HepG2 (cell line): Measurements from ENCODE around the gene MXD1. TPM values are rescaled to one million over a fixed set of nuclear protein-coding genes. Genes with fewer than 3 reads are reported as not detected.

Source experiments
- CBX2 ChIP-seq, 2 experiments: fragments of 200-600 bp in 1 of 2; sonication (generic); formaldehyde crosslinking in 1 of 2; IDR thresholded peaks; 2 replicates each; pipeline versions ENCODE4 v1.7.0 to v1.8.1; 2018 to 2022; ENCODE audit warnings: low read depth in 2 of 2, low read length in 1 of 2, mild to moderate bottlenecking in 1 of 2, missing genetic modification reagents in 1 of 2
- HNRNPLL ChIP-seq: fragments of 200-400 bp; formaldehyde crosslinking; IDR thresholded peaks from 2 replicates; pipeline ENCODE4 v1.6.1; 2017; ENCODE audit warnings: mild to moderate bottlenecking, low read depth, low read length; ENCODE audit not compliant: poor library complexity, severe bottlenecking
- KAT7 ChIP-seq: IDR thresholded peaks from 2 replicates; pipeline ENCODE4 v1.6.1; 2018; ENCODE audit warnings: borderline replicate concordance, missing compliant biosample characterization
- KLF6 ChIP-seq: IDR thresholded peaks from 2 replicates; pipeline ENCODE4 v1.8.0; 2016; ENCODE audit warnings: missing biosample characterization, missing genetic modification reagents
- MED1 ChIP-seq: sonication (generic); formaldehyde crosslinking; IDR thresholded peaks from 2 replicates; pipeline ENCODE4 v1.4.0; 2020; ENCODE audit warnings: missing genetic modification reagents
- PPARG ChIP-seq: conservative IDR thresholded peaks from 2 replicates; pipeline ENCODE4 v1.6.1; 2016; ENCODE audit warnings: missing biosample characterization, missing genetic modification reagents
- SNAI1 ChIP-seq: sonication (generic); formaldehyde crosslinking; IDR thresholded peaks from 2 replicates; pipeline ENCODE4 v1.5.0; 2020; ENCODE audit warnings: mild to moderate bottlenecking, missing genetic modification reagents, borderline replicate concordance
- TEF ChIP-seq: sonication (generic); formaldehyde crosslinking; IDR thresholded peaks from 2 replicates; pipeline ENCODE4 v1.5.0; 2020; ENCODE audit warnings: missing genetic modification reagents
- XBP1 ChIP-seq: sonication (generic); formaldehyde crosslinking; IDR thresholded peaks from 2 replicates; pipeline ENCODE4 v1.5.0; 2020; ENCODE audit warnings: missing genetic modification reagents
- ZNF263 ChIP-seq: sonication (generic); formaldehyde crosslinking; IDR thresholded peaks from 2 replicates; pipeline ENCODE4 v1.4.0; 2020; ENCODE audit warnings: missing genetic modification reagents
- ZNF383 ChIP-seq: sonication (generic); formaldehyde crosslinking; IDR thresholded peaks from 2 replicates; pipeline ENCODE4 v1.4.0; 2020; ENCODE audit warnings: missing genetic modification reagents, mild to moderate bottlenecking, borderline replicate concordance
- ZNF446 ChIP-seq: sonication (generic); formaldehyde crosslinking; IDR thresholded peaks from 2 replicates; pipeline ENCODE4 v1.5.0; 2020; ENCODE audit warnings: mild to moderate bottlenecking, missing genetic modification reagents
- polyA plus RNA-seq, 8 experiments: library from polyadenylated mRNA; depleted of rRNA in 3 of 8; stranded (reverse) in 7 of 8; unstranded in 1 of 8; fragments of >200 nt; fragmentation: Illumina TruSeq in 4 of 8; extraction: Trizol in 4 of 8; gene quantifications; 2 replicates each; pipeline versions ENCODE4 v1.2.1 to v1.2.3, GENCODE V29; 2011 to 2016; ENCODE audit warnings: low read depth in 4 of 8, missing spikeins in 1 of 8, mixed read lengths in 1 of 8; ENCODE audit not compliant: insufficient read depth in 1 of 8
- total RNA-seq, 5 experiments: library from RNA; depleted of rRNA; stranded (reverse); fragments of >200 nt; fragmentation: Illumina TruSeq; extraction: Trizol; gene quantifications; 2 replicates each; pipeline ENCODE4 v1.2.3, GENCODE V29; 2016; ENCODE audit warnings: low read depth in 1 of 5
- TF ChIP-seq, protein P1 (sequence below): sonication (generic); formaldehyde crosslinking; IDR thresholded peaks from 2 replicates; pipeline ENCODE4 v1.5.1; 2020; ENCODE audit warnings: missing genetic modification reagents, mild to moderate bottlenecking, borderline replicate concordance
- TF ChIP-seq, protein P2 (sequence below), 2 experiments: fragments of 450-650 bp in 1 of 2; sonication (generic) in 1 of 2; formaldehyde crosslinking in 1 of 2; IDR thresholded peaks; 2 replicates each; pipeline versions ENCODE4 v1.6.1 to v1.8.0; 2016 to 2022; ENCODE audit warnings: antibody characterized with exemption in 1 of 2, mild to moderate bottlenecking in 1 of 2, missing genetic modification reagents in 1 of 2
- TF ChIP-seq, protein P3 (sequence below): sonication (generic); formaldehyde crosslinking; IDR thresholded peaks from 2 replicates; pipeline ENCODE4 v1.5.0; 2020; ENCODE audit warnings: mild to moderate bottlenecking, missing genetic modification reagents, borderline replicate concordance

Gene MXD1
- total and polyA plus RNA-seq, 2 of the 13 experiments (the other 11 are each of a cell fraction or from before 2014, with no cell fraction given), result 6.4 to 14.9 TPM

DNA sequence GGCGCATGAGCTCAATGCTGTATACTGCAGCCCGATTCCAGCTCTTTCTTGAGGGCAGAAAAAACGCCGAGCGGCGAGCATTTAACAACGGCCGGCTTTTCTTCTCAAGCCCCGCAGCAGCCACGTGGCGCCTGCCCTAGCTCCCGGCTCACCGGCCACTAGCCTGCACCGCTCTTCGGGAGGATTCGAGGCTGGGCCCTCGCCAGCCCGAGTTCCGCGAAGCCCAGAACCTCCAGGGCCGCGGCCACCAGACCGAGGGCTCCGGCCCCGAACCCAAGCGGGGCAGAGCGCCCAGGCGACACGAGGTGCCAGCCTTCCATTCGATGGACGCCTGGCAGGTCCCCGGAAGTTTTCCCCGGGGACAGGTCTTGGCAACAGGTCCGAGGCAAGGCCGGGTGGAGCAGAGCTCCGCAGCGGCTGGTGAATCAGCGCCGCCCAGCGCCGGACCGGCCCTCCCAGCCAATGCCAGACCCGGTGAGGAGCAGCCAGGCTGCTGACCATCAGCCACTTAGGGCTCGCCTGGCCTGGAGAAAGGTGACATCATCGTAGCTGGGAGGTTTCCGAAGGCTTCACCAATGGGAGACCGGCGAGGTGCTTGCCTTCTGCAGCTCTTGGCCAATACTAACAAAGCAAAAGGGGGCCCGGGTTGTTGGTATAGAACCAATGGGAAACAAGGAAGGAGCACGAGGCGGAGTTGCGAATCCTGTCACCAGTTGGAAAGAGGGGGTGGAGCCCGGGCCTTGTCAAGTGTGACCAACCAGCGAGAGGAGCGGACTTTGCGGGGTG lies 552 bp upstream of the MXD1 start (continued):
- peak; percentile 38; the same call in 1 of the 2 replicates for TF ChIP-seq TEF (CRISPR knock-in tag)
- TF ChIP-seq KAT7 (CRISPR knock-in tag), result peak; percentile 82; the same call in 1 of the 2 replicates
- no peak for TF ChIP-seq CBX2 (IDR thresholded peaks at IDR 0.05; ENCODE audit: low read depth, low read length)
- TF ChIP-seq CBX2 (CRISPR knock-in tag; IDR thresholded peaks at IDR 0.05; ENCODE audit: low read depth), result no peak; the same call in 1 of the 2 replicates
- no peak for TF ChIP-seq SNAI1
- peak; percentile 87; the same call in 1 of the 2 replicates for TF ChIP-seq ZNF383 (CRISPR knock-in tag)
- TF ChIP-seq HNRNPLL, result peak; percentile 91
- TF ChIP-seq, protein P1, sequence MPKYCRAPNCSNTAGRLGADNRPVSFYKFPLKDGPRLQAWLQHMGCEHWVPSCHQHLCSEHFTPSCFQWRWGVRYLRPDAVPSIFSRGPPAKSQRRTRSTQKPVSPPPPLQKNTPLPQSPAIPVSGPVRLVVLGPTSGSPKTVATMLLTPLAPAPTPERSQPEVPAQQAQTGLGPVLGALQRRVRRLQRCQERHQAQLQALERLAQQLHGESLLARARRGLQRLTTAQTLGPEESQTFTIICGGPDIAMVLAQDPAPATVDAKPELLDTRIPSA (CRISPR knock-in tag), result peak; percentile 90; the same call in 1 of the 2 replicates
- TF ChIP-seq XBP1, result 0 out of 2 replicates have a peak, but pooled peaks have one; percentile 16
- TF ChIP-seq KLF6 (CRISPR knock-in tag), result peak; percentile 97
- TF ChIP-seq PPARG (CRISPR knock-in tag), result peak; percentile 72
- TF ChIP-seq, protein P2, sequence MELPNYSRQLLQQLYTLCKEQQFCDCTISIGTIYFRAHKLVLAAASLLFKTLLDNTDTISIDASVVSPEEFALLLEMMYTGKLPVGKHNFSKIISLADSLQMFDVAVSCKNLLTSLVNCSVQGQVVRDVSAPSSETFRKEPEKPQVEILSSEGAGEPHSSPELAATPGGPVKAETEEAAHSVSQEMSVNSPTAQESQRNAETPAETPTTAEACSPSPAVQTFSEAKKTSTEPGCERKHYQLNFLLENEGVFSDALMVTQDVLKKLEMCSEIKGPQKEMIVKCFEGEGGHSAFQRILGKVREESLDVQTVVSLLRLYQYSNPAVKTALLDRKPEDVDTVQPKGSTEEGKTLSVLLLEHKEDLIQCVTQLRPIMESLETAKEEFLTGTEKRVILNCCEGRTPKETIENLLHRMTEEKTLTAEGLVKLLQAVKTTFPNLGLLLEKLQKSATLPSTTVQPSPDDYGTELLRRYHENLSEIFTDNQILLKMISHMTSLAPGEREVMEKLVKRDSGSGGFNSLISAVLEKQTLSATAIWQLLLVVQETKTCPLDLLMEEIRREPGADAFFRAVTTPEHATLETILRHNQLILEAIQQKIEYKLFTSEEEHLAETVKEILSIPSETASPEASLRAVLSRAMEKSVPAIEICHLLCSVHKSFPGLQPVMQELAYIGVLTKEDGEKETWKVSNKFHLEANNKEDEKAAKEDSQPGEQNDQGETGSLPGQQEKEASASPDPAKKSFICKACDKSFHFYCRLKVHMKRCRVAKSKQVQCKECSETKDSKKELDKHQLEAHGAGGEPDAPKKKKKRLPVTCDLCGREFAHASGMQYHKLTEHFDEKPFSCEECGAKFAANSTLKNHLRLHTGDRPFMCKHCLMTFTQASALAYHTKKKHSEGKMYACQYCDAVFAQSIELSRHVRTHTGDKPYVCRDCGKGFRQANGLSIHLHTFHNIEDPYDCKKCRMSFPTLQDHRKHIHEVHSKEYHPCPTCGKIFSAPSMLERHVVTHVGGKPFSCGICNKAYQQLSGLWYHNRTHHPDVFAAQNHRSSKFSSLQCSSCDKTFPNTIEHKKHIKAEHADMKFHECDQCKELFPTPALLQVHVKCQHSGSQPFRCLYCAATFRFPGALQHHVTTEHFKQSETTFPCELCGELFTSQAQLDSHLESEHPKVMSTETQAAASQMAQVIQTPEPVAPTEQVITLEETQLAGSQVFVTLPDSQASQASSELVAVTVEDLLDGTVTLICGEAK (IDR thresholded peaks at IDR 0.05), result no peak
- TF ChIP-seq, protein P2 (CRISPR knock-in tag; IDR thresholded peaks at IDR 0.05), result peak; percentile 87
- peak; percentile 37; the same call in 1 of the 2 replicates for TF ChIP-seq ZNF446
- TF ChIP-seq, protein P3, sequence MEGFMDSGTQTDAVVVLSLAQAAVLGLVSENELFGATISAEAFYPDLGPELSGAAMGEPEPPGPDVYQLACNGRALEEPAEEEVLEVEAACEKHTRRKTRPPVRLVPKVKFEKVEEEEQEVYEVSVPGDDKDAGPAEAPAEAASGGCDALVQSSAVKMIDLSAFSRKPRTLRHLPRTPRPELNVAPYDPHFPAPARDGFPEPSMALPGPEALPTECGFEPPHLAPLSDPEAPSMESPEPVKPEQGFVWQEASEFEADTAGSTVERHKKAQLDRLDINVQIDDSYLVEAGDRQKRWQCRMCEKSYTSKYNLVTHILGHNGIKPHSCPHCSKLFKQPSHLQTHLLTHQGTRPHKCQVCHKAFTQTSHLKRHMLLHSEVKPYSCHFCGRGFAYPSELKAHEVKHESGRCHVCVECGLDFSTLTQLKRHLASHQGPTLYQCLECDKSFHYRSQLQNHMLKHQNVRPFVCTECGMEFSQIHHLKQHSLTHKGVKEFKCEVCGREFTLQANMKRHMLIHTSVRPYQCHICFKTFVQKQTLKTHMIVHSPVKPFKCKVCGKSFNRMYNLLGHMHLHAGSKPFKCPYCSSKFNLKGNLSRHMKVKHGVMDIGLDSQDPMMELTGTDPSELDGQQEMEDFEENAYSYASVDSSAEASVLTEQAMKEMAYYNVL (CRISPR knock-in tag), result no peak
- peak; percentile 87 for TF ChIP-seq MED1 (CRISPR knock-in tag)
- peak; percentile 65 for TF ChIP-seq ZNF263 (CRISPR knock-in tag)
